ENCODE measurements around the gene CCNT2.
"Not testable (repeated sequence)": the region's sequence is repeated elsewhere in the genome, so short reads cannot be mapped to it uniquely, and the experiment has no call there.

The CCNT2 gene

GRCh38 chr2:134976074-134976702, 57.6 kb downstream of the CCNT2 start:
- no peak for DNase-seq

DNA sequence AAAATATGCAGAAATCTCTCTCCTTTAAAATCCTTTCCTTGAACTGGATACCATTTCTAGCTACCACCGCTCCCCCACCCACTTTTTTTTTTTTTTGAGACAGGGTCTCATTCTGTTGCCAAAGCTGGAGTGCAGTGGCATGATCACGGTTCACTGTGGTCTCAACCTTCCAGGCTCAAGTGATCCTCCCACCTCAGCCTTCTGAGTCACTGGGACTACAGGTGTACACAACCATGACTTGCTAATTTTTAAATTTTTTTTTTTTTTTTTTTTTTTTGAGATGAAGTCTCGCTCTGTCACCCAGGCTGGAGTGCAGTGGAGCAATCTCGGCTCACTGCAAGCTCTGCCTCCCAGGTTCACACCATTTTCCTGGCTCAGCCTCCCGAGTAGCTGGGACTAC, 58.5 kb downstream of the CCNT2 start:
- DNase-seq, result not testable (repeated sequence)

- DNase-seq, result no peak
These were observed 60.6 kb downstream of the CCNT2 start for GRCh38 chr2:134979221-134979620.

GRCh38 chr2:134980639-134981038, 62.0 kb downstream of the CCNT2 start:
- no peak for DNase-seq

GRCh38 chr2:134982603-134983002, 64.0 kb downstream of the CCNT2 start:
- DNase-seq, result no peak

GRCh38 chr2:134985061-134985460, 66.4 kb downstream of the CCNT2 start:
- no peak for DNase-seq

- DNase-seq, result no peak
These were observed 70.5 kb downstream of the CCNT2 start for GRCh38 chr2:134988994-134989605.

DNA sequence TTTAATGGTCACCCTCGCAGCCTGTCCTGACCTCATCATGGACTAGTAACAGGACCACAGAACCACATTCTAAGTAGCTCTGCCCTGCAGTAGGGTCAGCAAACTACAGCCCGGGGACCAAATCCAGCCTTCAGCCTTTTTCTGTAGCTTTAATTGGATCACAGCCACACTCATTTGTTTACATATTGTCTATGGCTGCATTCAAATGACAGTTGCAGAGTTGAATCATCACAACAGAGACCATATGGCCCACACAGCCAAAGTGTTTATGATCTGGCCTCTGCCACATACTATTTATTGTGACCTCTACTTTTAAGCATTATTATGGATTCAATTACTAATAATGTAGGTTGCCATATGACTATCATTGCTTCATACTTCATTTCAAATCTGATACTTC, 80.9 kb downstream of the CCNT2 start:
- no peak for DNase-seq

DNA sequence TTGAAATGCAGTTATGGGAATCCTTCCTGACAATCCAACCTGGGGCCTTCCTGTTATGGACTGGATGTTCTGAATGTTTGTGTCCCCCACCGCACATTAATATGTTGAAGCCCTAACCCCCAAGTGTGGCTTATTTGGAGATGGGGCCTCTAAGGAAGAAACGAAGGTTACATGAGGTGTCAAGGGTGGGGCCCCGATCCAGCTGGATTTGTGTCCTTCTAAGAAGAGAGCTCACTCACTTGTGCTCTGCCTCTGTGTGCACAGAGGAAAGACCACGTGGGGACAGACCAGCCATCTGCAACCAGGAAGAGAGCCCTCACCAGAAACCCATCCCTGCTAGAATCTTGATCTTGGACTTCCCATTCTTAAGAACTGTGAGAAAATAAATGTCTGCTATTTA, 84.2 kb downstream of the CCNT2 start:
- no peak for DNase-seq

- DNase-seq, result peak; percentile 63
These were observed 85.6 kb downstream of the CCNT2 start for GRCh38 chr2:135004005-135004746.

- DNase-seq, result no peak
These were observed 87.1 kb downstream of the CCNT2 start for GRCh38 chr2:135005753-135006152.

Data from activated gamma-delta T cell treated with Interleukin-2 at 50 U/mL for 16 hours (primary cell).